GM18951 (cell line): ENCODE data around the gene HSF2BP.
"Not testable (repeated sequence)": the region's sequence is repeated elsewhere in the genome, so short reads cannot be mapped to it uniquely, and the experiment has no call there.

Source experiments
- POLR2A ChIP-seq: IDR thresholded peaks from 4 replicates; pipeline ENCODE4 v1.6.1; 2011; ENCODE audit warnings: mild to moderate bottlenecking; ENCODE audit not compliant: insufficient read length, insufficient read depth; ENCODE audit errors: extremely low read depth
- in situ Hi-C: fragments of 300-500 bp; cut with MboI; formaldehyde crosslinking; loops from one replicate; pipeline ENCODE4 v1.12.0; 2022; ENCODE audit warnings: low sequenced_read_pairs, mixed read lengths, inconsistent platforms; ENCODE audit not compliant: unreplicated experiment

Gene HSF2BP

DNA sequence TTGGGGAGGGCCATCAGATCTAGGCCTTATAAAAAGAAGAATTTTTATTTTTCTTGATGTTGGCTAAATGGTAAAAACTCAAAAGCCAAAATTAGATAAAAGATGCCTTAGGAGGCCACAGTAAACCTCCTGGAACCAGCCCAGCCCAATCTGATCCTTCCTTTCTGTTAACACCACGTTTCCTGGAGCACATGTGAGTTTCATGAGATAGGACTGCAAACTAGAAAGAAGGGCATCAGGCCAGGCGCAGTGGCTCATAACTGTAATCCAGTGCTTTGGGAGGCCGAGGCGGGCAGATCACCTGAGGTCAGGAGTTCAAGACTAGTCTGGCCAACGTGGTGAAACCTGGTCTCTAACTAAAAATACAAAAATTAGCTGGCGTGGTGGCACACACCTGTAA lies 6.7 kb downstream of the HSF2BP start:
- in situ Hi-C loops = no loop called here
- no peak for TF ChIP-seq POLR2A

DNA sequence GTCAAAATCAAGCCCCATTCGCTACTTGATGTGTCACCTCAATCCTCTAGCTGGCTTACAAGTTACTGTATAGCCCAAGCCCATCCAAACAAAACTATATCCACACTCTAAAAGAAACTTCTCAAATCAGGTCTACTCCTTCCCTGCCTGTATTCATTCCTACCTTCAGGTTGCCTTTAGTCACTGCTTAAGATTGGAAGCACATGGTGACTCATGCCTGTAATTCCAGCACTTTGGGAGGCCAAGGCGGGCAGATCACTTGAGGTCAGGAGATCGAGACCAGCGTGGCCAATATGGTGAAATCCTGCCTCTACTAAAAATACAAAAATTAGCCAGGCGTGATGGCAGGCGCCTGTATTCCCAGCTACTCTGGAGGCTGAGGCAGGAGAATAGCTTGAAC lies 7.4 kb downstream of the HSF2BP start:
- in situ Hi-C loops = not testable (repeated sequence)

DNA sequence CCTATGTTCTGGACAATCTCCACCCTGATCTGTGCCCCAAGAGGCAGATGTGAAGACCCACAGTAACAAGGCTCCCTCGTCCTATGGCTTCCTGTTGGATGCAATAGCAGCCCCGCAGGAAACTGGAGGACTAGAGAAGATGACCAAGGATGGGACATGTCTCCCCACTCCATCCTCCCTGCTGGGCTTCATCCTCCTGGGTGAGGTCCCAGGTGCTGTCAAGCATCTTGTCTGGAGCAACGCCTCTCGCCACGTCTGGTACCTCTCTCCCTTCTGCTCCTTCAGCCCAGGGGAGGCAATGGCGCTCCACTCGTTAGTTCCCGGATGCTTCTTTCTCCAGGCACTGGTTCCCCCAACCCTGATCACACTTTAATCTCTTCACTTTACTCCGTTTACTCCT lies 11.1 kb downstream of the HSF2BP start:
- TF ChIP-seq POLR2A = no peak
- in situ Hi-C loops = loop anchor here (25.0 kb wide), 1 partner anchor 511 kb away; no protein-coding TSS in a partner anchor

DNA sequence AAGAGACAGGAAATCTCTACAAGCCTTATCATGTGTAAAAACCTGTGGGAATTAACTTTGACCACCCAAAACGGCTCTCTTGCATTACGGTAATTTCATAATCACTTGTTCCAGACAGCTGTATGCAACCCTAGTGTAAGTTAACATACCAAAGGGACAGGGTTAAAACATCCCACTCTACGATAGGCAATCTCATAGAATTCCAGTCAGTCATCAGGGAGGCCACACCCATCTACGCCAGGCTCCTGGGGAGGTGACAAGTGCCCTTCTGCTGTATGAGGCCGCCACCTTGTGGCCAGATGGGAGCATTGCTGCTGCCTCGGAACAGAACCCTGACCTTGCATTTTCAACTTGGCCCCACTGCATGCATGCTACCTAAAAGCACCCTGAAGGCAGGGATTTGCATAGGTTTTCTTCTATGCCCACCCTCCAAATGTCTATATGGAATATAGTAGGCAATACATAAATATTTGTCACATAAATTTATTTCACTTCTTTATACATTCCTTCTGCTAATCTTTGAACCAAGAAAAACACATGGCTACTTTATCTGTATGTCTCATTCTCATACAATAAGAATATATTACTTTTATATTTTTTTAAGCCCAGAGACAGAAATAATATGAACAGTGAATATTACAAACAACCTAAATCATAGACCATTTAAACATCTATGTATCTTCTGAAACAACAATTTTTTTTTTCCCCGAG lies 12.6 kb downstream of the HSF2BP start:
- no peak for TF ChIP-seq POLR2A
- in situ Hi-C loops = loop anchor here (25.0 kb wide), 1 partner anchor 509 kb away; no protein-coding TSS in a partner anchor

DNA sequence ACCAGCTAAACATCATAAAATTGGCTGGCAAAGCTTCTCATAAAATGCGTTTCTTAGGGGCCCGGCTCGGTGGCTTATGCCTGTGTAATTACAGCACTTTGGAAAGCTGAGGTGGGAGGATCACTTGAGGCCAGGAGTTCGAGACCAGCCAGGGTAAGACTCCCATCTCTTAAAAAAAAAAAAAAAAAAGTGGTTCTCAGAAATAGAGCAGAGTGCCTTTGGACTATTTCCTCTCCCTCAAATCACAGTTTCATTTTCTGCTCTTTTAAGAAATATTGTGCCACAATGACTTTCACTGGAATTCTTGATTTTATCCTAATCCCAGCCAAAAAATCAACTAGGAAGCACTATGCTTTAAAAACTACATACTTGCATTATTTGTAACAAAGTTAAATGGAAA lies 13.3 kb downstream of the HSF2BP start:
- in situ Hi-C loops = loop anchor here (25.0 kb wide), 1 partner anchor 509 kb away; no protein-coding TSS in a partner anchor
- no peak for TF ChIP-seq POLR2A

DNA sequence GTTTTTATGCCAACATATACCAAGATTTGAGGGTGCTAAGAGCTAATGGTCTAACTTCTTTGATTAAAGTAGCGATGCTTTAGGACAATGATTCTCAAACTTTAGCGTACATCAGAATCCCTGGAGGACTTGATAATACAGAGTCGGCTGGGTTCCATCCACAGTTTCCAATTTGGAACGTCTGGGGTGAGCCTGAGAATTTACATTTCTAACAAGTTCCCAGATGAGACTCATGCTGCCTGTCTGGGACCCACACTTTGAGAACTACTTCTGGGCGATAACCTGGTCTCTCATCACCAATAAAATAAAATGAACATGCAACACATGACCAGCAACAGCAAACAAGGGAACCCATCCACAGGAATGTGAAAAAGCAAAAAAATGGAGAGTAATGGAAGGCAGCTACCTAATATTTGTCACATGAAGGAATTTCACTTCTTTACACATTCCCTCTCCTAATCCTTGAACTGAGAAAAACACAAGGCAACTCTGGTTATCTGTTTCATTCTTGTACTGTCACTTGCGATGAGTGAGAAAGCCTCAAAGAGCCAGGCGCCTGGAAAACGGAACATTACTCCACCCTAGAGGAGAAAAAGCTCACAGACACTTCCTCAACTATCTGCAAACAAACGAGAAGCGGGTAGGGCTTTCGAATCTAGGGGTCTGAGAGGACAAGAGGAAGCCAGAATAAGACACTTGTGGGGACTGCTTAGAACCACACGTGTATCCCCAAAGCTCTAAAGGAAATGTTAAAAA lies 14.0 kb downstream of the HSF2BP start:
- no peak for TF ChIP-seq POLR2A
- in situ Hi-C loops = loop anchor here (25.0 kb wide), 1 partner anchor 508 kb away; no protein-coding TSS in a partner anchor

DNA sequence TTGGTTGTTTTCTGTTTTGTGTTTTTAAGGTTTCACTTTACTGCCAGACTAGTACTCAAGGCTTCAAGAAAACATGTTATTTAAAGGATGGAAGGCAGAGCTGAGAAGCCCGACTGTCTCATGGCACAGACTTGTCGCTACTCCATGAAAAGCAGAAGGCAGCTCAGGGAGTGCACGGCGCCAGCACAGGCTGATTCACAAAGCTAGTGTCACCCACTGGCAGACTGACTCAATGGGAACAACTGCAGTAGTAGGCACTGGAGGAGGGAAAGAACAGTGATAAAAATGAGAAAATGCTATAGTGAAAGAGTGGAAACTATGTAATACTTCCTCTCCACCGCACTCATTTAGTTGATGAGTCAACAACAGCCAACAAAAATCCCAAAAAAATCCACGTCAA lies 14.7 kb downstream of the HSF2BP start:
- TF ChIP-seq POLR2A = no peak
- in situ Hi-C loops = loop anchor here (25.0 kb wide), 1 partner anchor 507 kb away; no protein-coding TSS in a partner anchor

DNA sequence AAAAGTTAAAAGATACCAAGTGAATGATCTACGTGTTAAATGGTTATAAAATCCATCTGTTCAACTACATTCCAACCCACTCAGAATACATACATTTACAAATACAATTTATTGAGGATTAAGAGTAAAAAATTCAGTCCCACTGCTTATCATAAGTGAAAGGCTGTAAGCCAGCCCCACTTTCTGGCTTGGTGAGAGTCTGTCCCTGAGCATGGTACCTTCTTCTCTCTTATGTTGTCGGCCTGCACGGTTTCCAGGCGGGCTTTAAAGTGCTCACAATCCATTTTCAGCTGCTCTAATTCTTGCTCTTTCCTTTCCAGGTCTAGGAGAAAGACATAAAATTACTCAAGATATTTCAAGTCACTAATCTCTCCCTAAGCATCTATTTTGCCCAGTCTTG lies 15.2 kb downstream of the HSF2BP start:
- in situ Hi-C loops = loop anchor here (25.0 kb wide), 1 partner anchor 507 kb away; no protein-coding TSS in a partner anchor

DNA sequence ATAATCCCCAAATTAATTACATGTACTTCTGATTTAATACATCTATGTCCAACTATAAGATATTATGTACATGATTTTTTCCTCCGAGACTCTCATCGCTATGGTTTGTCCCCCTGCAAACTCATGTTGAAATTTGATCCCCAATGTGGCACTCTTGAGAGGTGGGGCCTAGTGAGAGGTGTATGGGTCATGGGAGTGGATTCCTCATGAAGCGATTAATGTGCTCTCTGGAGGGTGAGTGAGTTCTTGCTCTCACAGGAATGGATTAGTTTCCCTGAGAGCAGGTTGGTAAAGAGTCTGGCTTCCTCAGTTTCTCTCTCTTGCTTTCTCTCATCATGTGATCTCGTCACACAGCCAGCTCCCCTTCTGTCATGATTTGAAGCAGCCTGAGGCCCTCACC lies 16.1 kb downstream of the HSF2BP start:
- in situ Hi-C loops = loop anchor here (25.0 kb wide), 1 partner anchor 506 kb away; no protein-coding TSS in a partner anchor

More for the DNA sequence above, 15.2 kb downstream of the HSF2BP start:
- TF ChIP-seq POLR2A = no peak

DNA sequence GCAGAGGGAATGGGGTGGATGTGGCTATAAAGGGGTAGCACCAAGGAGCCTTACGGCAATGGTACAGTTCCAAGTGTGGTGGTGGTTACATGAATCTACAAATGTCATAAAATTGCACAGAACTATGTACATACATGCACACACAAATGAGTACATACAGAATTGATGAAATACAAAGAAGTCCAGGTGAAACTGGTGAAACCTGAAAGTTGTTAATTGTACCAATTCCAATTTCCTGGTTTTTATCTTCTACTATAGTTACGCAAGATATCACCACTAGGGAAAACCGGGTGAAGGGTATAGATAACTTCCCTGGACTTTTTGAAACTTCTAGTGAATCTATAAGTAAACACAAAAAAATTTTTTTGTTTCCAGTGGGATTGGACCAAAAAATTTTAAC lies 18.9 kb downstream of the HSF2BP start:
- in situ Hi-C loops = loop anchor here (25.0 kb wide), 1 partner anchor 503 kb away; no protein-coding TSS in a partner anchor
- TF ChIP-seq POLR2A = no peak

More for the DNA sequence above, 16.1 kb downstream of the HSF2BP start:
- no peak for TF ChIP-seq POLR2A

DNA sequence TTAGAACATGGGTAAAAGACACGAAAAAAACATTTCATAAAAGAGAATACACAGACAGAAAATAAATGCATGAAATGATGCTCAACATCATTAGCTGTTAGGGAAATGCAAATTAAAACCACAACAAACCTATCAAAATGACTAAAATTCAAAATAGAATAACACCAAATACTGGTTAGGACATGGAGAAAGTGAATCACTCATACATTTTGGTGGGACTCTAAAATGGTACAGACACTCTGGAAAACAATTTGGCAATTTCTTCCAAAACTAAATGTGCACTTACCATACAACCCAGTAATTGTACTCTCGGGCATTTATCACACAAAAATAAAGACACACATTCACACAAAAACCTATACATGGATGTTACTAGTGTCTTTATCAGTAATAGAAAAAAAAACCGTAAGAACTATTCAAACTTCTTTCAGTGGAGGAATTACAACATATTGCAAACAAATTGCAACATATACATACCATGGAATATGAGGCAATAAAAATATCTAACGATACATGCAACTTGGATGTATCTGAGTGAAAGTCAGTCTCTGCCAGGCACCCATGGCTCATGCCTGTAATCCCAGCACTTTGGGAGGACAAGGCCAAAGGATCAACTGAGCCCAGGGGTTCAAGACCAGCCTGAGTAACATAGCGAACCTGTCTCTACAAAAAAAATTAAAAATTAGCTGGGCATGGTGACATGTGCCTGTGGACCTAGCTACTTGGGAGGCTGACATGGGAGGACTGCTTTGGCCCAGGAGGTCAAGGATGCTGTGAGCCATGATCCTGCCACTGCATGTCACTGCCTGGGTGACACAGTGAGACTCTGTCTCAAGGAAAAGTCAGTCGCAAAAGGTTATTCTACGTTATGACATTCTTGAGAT lies 19.6 kb downstream of the HSF2BP start:
- no peak for TF ChIP-seq POLR2A
- in situ Hi-C loops = loop anchor here (25.0 kb wide), 1 partner anchor 502 kb away; no protein-coding TSS in a partner anchor

DNA sequence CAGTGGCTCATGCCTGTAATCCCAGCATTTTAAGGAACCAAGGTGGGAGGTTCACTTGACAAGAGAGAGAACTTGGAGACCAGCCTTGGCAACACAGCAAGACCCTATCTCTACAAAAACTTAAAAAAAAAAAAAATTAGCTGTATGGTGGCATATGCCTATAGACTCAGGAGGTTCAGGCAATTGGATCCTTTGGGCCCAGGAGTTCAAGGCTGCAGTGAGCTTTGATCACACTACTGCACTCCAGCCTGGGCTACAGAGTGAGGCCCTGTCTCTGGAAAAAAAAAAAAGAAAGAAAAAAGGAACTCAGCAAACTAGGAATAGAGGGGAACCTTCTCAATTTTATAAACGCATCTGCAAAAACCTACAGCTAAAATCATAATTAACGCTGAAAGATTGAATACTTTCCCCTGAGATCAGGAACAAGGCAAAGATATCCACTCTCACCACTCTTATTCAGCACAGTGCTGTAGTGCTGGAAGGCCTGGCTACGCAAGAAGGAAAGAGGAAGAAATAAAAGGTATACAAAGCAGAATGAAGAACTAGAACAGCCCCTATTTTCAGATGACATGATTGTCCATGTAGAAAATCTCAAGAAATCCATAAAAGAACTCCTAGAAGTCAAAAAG lies 21.6 kb downstream of the HSF2BP start:
- in situ Hi-C loops = loop anchor here (25.0 kb wide), 1 partner anchor 500 kb away; no protein-coding TSS in a partner anchor
- TF ChIP-seq POLR2A = no peak

DNA sequence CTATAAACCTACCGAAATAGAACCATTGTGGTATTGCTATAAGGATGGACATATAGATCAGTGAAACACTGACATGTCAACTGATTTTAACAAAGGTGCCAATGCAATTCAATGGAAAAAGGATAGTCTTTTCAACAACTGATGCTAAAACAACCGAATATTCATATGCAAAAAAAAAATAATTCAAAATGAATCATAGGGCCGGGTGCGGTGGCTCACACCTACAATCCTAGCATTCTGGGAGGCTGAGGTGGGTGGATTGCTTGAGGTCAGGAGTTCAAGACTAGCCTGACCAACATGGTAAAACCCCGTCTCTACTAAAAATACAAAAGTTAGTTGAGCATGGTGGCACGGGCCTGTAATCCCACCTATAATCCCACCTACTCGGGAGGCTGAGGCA lies 23.9 kb downstream of the HSF2BP start:
- no peak for TF ChIP-seq POLR2A
- in situ Hi-C loops = loop anchor here (25.0 kb wide), 1 partner anchor 498 kb away; no protein-coding TSS in a partner anchor
